RWPE2 (cell line): ENCODE measurements around the gene PGBD4.

Experiments used
- ATAC-seq: fragments of 200-7000 bp; cut with Tn5 transposase; 3 replicates; pipeline ENCODE4 v1.9.1; 2021; ENCODE audit warnings: low read depth
- DNase-seq: peaks from one replicate; pipeline ENCODE4 v3.0.0-alpha.2; 2020; ENCODE audit warnings: low spot score
- H3K27ac ChIP-seq: fragments of 450-650 bp; 2 replicates; pipeline ENCODE4 v1.5.1; 2017; ENCODE audit warnings: mild to moderate bottlenecking; ENCODE audit not compliant: poor library complexity, severe bottlenecking
- H3K27me3 ChIP-seq: fragments of 250-450 bp; sonication (Bioruptor Pico); 2 replicates; pipeline ENCODE4 v1.5.1; 2021; ENCODE audit warnings: mild to moderate bottlenecking, moderate library complexity; ENCODE audit not compliant: insufficient read depth, poor library complexity, severe bottlenecking
- H3K36me3 ChIP-seq: fragments of 250-450 bp; sonication (Bioruptor Pico); 2 replicates; pipeline ENCODE4 v1.5.1; 2020; ENCODE audit warnings: low read depth, mild to moderate bottlenecking, moderate library complexity
- H3K4me1 ChIP-seq: fragments of 250-450 bp; sonication (Bioruptor Pico); 2 replicates; pipeline ENCODE4 v1.5.1; 2021; ENCODE audit warnings: mild to moderate bottlenecking, moderate library complexity; ENCODE audit not compliant: insufficient read depth, poor library complexity, severe bottlenecking
- H3K4me3 ChIP-seq: fragments of 250-450 bp; sonication (Bioruptor Pico); 2 replicates; pipeline ENCODE4 v1.5.1; 2021; ENCODE audit warnings: mild to moderate bottlenecking, moderate library complexity; ENCODE audit not compliant: severe bottlenecking
- H3K9me3 ChIP-seq: fragments of 250-450 bp; sonication (Bioruptor Pico); 2 replicates; pipeline ENCODE4 v1.5.1; 2021; ENCODE audit warnings: mild to moderate bottlenecking, moderate library complexity; ENCODE audit not compliant: severe bottlenecking
- TF ChIP-seq, protein P1 (sequence below): fragments of 450-650 bp; IDR thresholded peaks from one replicate; pipeline ENCODE4 v1.5.1; 2017; ENCODE audit warnings: mild to moderate bottlenecking, moderate library complexity; ENCODE audit not compliant: poor library complexity, severe bottlenecking

PGBD4 gene

GRCh38 chr15:34059476-34059875, 42.4 kb upstream of the PGBD4 start:
- no peak for ATAC-seq
- TF ChIP-seq, protein P1, sequence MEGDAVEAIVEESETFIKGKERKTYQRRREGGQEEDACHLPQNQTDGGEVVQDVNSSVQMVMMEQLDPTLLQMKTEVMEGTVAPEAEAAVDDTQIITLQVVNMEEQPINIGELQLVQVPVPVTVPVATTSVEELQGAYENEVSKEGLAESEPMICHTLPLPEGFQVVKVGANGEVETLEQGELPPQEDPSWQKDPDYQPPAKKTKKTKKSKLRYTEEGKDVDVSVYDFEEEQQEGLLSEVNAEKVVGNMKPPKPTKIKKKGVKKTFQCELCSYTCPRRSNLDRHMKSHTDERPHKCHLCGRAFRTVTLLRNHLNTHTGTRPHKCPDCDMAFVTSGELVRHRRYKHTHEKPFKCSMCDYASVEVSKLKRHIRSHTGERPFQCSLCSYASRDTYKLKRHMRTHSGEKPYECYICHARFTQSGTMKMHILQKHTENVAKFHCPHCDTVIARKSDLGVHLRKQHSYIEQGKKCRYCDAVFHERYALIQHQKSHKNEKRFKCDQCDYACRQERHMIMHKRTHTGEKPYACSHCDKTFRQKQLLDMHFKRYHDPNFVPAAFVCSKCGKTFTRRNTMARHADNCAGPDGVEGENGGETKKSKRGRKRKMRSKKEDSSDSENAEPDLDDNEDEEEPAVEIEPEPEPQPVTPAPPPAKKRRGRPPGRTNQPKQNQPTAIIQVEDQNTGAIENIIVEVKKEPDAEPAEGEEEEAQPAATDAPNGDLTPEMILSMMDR = no peak
- Histone ChIP-seq H3K4me1 (no peaks in the 10 kb centered on the region), H3K9me3 (no peaks in the 10 kb centered on the region), H3K4me3 (no peak overlapping the region), H3K36me3 (no peaks in the 10 kb centered on the region), H3K27ac (no peak overlapping the region), H3K27me3 (no peaks in the 10 kb centered on the region)
- DNase-seq = no peak

DNA sequence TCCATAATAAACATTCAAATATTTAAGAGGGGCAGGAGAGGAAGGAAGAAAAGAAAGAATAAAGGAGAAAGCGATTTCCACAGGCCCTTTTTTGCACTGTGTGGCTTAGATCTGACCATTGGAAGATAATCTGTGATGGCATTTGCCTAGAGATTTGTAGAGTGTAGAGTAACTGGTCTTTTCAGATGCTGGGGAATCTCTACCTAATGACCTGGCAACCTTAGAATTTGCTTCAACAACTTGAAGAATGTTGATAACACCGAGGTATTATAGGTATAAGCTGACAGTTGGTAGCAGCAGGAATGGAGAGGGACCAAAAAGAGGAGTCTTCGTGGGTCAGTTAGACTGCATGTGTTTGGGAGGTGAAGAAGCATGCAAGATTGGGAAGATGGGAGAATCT, 41.9 kb upstream of the PGBD4 start:
- DNase-seq (no peak), ATAC-seq (no peak)
- Histone ChIP-seq H3K4me1 (no peaks in the 10 kb centered on the region), H3K27ac (no peak overlapping the region), H3K27me3 (no peaks in the 10 kb centered on the region), H3K36me3 (no peaks in the 10 kb centered on the region), H3K9me3 (no peaks in the 10 kb centered on the region), H3K4me3 (no peak overlapping the region)
- TF ChIP-seq, protein P1 = no peak

- ATAC-seq (no peak), DNase-seq (no peak)
- peaks cover 2% of the 10 kb centered on the region for H3K4me1 ChIP-seq
- H3K4me3 ChIP-seq = no peak overlapping the region
- no peak overlapping the region for H3K27ac ChIP-seq
- H3K9me3 ChIP-seq = no peaks in the 10 kb centered on the region
- no peaks in the 10 kb centered on the region for H3K36me3 ChIP-seq
- TF ChIP-seq, protein P1 = no peak
- no peaks in the 10 kb centered on the region for H3K27me3 ChIP-seq
Observed at GRCh38 chr15:34064438-34064837, 37.4 kb upstream of the PGBD4 start.

GRCh38 chr15:34065261-34065660, 36.6 kb upstream of the PGBD4 start:
- TF ChIP-seq, protein P1 = no peak
- H3K4me3 ChIP-seq = no peak overlapping the region
- peaks cover 2% of the 10 kb centered on the region for H3K4me1 ChIP-seq
- no peak for DNase-seq
- no peak overlapping the region for H3K27ac ChIP-seq
- no peaks in the 10 kb centered on the region for H3K27me3 ChIP-seq
- ATAC-seq = no peak
- H3K9me3 ChIP-seq = no peaks in the 10 kb centered on the region
- H3K36me3 ChIP-seq = no peaks in the 10 kb centered on the region

- DNase-seq (no peak), ATAC-seq (peak; percentile 63)
- H3K4me3 ChIP-seq = no peak overlapping the region
- H3K4me1 ChIP-seq = peaks cover 2% of the 10 kb centered on the region
- no peaks in the 10 kb centered on the region for H3K27me3 ChIP-seq
- no peaks in the 10 kb centered on the region for H3K9me3 ChIP-seq
- TF ChIP-seq, protein P1 = no peak
- no peak overlapping the region for H3K27ac ChIP-seq
- H3K36me3 ChIP-seq = no peaks in the 10 kb centered on the region
Observed at GRCh38 chr15:34065941-34066340, 35.9 kb upstream of the PGBD4 start.
